HG03280 (cell line): ENCODE measurements around the gene COL13A1.

Source experiments
- ATAC-seq: cut with Tn5 transposase; IDR thresholded peaks from one replicate; pipeline ENCODE4 v1.9.1; 2021; ENCODE audit warnings: mild to moderate bottlenecking, moderate library complexity; ENCODE audit not compliant: unreplicated experiment

The COL13A1 gene

DNA sequence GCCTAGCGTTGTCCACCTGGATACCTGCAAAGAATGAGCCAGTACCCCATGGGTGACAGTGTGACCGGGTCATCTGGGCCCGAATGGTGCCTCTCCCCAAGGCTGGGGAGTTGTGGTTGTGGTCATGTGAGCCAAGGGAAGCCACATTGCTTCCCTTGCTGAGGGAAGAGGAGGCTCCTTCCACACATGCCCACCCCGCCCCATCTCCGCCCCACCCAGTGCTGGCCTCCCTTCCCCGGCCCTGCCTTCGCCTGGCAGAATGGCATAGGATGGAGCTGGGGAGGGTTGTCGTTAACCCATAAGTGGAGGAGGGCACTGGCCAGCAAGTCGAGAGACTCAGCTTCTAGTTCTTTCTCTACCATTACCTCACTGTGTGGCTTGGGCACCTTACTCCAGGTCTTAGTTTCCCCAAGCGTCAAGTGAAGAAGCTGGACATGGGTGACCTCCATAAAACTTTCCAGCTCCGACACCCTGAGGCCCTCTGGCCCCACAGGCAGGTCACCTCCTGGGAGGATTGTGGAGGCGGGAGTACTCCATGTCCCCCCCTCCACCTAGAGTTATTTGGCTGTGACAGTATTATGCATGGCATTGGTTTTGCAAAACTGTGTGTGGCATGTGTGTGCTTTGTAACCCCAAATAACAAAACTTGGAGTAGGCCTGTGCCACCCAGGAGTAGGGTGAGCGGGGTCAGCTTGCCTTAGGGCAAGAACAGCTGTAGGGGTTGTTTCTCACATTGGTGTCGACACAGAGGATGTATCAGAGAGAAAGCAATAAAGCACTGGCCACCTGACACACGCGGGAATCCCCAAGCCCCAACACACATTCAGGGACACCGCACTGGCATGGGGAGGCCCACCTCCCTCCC, 160.4 kb downstream of the COL13A1 start:
- no peak for ATAC-seq

DNA sequence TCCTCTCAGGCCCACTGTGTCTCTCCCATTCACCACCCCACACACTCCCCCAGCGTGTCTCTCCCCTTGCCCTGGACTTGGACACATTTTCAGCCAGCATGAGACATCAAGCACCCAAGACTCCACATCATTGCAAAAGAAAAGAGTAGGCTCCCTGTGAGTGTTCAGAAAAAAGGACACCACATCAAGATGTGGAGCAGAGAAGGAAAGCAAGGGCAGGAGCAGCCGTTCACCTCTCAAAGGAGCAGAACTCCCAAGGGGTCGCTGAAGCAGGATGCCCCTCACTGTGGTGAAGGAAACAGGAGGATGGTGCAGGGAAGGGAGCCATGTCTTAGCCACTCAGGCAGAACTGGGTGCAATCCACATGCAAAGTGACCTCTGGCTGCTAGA, 161.0 kb downstream of the COL13A1 start:
- no peak for ATAC-seq

DNA sequence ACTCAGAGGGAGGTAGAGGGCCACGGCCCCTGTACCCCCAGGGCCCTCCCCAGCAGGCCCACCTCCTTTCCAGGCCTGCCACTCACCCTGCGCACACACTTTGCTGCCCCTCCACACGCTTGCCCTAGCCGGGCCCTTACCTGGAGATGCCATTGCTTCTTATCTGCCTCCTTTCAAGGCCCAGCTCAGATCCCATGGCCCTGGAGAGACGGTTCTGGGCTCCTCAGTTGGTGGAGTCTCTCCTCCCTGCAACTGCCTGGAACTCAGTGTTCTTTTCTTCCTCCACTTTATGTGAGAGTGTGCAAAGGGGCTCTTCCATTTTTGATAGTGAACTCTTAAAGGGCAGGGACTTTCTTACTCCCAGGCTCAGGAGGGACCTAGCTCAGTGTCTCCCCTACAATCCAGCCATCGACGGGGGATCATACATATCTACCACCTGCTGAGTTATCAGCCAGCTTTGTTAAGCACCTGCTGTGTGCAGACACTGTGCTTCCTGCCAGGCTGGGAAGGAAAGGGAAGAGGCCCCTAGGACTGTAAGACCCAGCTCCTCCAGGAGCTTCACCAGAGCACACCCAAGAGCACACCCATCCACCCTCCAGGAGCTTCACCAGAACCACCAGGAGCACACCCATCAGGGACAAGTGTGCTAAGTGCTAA, 161.6 kb downstream of the COL13A1 start:
- no peak for ATAC-seq

DNA sequence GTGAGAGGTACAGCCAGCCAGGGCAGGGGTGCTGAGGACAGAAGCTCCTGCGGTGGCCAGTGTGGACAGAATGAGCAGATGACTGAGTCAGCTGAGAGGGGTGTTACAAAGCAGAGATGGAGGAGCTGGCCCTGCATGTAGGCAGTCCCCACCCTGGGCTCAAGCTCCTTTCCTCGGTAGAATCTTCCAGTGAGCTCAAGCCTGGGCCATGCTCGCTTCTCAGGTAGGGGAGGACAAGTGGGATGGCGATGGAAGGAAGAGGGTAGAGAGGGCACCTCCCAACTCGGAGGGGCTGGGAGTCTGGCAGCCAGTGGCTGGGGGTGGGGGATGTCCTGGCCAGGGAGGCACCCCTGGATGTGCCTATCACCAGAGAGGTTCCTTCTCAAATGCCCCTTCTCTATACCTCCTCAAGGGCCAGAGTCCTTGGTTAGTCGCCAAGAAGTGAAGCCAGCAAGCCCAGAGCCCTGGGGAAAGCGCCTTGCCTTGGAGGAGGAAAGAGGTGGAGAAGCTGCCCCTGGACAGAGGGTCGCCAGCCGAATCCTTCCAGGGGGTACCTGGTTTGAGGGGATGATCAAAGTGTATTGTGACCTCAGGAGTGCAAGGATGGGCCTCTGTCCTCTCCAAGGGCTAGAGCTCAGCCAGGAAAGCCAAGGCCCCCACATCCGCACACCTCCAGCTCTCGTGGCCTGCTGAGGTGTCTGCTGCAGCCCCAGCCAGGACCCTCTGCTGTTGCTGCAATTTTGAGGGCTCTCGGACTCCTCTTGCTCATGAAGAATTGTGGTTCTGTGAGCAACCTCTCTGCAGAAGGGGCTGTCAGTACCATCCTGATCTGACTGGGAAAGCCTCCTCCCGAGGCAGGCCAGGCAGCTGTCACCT, 162.4 kb downstream of the COL13A1 start:
- no peak for ATAC-seq

DNA sequence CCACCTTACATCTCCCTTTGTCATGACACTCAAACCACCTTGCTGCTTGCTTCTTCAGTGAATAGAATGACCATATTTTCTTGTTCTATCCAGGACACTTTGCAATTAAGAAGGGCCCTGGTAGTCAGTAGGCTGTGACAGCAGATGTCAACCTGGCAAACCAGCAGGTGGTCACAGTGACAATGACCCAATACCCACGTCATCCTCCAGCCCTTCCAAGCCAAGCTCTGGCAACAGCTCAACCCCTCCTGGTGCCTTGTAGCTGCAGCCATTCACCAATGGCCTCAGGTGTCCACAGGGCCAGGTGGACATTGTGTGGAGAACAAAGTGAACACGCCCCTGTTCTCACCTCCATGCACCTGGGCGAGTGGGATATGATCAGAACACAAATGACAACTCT, 163.4 kb downstream of the COL13A1 start:
- no peak for ATAC-seq

DNA sequence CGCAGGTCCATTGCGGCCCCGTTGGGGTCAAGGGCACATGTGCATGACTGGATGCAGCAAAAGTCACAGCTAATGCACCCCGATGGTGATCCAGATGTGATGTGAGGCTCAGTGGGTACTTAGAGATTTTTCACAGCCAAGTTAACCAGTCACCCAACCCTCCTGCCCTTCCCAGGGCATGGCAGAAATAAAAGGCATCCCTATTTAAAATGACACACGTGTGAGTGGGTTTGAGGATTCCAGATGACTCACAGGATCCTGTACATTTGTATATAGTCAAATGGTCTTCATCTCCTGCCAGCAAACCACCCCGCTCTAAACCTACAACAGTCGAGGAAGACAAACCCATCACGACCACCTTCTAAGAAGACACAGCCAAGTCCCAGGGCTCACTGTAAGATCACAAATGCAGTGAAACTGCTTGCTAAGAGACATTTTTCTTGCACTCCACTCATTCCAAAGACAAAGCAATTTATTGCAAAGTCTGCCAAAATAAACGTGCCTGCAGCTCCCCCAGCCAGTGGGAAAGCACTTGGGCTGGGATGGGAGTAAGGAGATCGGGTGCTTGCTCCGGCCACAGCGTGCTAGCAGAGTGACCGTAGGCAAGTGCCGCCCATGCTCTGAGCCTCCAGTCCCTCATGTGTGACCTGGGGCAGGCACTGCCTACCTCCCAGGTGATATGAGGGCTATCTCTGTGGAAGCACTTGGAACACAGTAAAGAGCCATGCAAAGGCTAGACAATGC, 164.4 kb downstream of the COL13A1 start:
- ATAC-seq: no peak

DNA sequence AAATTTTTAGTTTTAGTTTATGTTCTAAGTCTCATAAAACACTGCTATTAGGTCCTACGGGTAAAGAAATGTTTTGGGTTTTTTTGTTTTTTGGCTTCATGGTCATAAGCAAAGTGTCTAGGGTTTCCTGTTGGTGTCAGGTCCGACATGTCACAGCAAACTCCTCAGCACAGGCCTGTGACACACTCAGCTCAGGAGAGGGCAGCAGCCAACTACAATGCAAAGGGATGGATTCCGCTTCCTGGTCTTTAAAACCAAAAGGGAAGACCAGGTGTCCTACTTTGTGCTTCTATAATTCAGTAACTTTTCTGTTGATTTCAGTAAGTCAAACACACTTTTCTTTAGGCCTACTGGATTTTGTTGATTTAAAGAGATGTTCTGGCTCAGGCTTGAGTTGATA, 167.1 kb downstream of the COL13A1 start:
- no peak for ATAC-seq

DNA sequence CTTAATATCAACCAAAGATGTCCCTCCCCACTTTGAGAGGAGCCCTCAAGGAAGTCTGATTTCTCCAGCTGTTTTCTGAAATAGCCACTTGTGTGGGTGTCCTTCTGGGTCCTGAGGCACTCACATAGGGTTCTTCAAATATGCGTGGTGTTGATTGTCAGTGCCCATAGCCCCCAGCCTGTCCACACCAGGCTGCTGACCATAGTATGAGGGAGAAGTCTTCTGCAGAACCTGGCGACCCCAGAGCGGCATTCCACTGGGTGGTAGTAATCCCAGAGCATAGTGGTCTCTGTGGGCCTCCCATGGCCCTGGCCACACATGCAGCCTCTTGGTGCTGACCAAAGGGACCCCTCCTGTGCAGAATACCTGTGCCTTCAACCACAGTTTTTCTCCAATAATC, 168.3 kb downstream of the COL13A1 start:
- ATAC-seq: no peak

DNA sequence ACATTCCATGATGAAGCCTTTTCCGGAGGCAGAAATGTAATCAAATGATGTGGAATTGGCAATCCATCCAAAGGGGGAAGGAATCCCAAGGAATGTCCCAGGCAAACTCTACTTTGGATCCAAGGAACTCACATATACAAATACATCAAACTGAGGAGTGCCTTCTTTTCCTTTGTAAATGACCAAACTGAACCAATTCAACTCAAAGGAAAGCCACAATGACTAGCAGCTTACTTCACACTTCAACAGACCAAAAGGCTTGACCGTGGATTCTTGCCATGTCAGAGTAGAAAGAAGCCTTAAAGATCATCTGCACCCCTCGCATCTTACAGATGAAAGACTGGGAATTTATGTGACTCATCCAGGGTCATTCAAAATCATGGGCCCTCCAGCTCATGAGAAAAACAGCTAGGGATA, 171.3 kb downstream of the COL13A1 start:
- no peak for ATAC-seq

DNA sequence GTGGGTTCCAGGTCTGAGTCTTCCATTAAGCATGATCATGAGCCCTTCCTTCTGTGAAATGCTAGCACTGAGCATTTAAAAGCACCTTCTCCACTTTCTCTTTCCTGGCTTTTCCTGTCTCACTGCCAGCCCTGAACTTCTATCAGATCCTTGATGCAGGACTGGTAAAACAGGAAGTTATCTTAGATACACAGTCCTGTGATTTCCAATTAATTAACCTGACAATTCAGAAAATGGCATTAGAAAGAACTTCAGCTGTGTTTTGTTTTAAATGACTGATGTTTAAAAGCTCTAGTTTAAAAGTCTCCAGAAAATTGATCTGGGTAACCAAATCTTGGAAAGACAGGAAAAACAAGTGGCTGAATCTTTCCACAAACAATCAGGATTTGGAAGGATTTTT, 172.0 kb downstream of the COL13A1 start:
- ATAC-seq: no peak

DNA sequence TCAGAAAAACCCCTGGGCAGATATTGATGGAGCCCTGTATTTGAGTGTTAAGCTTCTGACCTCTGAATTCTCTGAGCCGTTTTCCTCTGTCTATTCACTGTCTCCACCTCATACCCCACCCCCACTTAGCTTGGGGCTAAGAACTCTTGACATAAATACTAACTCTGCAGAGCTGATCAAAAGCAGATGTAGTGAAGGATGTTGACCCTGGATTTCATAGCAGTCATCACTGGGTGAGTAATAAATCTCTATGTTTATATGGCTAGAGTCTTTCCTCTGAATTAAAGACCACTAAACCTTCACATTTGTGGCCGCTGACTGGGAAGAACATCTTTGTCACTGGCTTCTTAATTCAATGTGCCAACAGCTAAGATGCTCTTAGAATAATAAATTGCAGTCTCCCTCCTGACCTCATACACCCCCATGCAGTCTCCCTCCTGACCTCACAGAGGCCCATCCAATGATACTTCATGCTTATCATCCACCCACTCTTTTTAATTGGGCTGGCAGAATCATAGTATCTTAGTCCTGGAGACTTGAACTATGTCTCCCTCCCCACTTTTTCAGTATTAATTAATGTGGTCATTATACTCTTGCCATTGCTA, 172.9 kb downstream of the COL13A1 start:
- no peak for ATAC-seq

DNA sequence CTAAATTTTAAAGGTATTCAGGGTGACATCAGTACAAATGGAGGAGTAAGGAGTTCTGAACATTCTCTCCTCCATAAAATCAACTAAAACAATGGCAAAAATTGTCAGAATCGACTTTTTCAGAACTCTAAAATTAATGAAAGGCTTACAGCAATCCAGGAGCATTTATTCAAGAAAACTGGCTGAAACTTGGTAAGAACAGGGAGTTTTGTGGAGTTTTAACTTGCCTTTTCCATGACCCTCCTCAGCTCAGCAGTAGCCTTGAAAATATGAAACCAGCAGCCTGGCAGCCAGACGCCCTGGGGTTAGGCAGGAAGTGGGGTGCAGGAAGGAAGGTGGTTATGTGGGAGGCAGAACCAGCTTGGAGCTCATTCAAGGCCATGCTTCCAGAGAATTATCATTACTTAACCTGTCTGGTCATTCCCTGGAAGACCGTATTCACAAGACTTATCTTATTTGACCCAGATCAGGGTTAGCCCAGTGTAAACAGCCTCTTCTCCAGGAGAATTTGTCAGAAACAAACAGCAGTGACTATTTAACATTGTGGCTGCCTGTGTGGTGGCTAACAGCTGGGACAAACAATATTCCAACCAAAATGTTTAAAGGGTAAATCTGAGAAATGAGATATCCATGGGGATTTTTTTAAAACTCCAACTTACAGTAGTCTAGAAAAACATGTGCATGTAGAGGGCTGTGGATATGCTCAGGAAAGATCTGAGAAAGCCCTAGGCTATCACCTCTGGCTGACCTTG, 175.3 kb downstream of the COL13A1 start:
- no peak for ATAC-seq

DNA sequence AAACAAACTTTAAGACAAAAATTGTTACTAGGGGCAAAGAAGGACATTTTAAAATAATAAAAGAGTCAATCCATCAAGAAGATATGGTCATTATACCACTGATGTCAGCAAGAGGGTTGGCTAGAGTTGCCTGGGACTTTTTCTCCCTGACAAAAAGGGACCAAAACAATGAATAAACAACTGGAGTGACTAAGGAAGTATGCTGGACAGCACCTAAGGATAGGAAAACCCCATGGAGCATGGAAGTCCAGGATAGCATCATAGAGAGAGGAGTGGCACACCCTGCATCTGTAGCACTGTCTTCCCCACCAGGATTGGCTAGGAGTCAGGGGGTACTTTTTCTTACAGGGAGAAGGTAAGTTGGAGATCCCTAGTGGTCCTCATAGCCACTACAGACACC, 177.5 kb downstream of the COL13A1 start:
- ATAC-seq: no peak

DNA sequence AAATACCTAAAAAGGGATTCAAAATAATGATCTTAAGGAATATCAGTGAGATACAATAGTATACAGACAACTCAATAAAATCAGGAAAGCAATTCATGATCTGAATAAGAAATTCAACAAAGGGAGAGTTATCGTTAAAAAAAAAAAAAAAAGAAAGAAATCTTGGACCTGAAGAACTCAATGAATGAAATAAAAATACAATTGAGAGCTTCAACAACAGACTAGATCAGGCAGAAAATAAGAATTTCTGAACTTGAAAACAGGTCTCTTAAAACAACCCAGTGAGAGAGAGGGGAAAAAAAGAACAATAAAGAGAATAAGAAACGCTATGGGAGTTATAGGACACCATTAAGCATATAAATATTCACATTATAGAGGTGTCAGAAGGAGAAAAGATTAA, 179.0 kb downstream of the COL13A1 start:
- no peak for ATAC-seq

DNA sequence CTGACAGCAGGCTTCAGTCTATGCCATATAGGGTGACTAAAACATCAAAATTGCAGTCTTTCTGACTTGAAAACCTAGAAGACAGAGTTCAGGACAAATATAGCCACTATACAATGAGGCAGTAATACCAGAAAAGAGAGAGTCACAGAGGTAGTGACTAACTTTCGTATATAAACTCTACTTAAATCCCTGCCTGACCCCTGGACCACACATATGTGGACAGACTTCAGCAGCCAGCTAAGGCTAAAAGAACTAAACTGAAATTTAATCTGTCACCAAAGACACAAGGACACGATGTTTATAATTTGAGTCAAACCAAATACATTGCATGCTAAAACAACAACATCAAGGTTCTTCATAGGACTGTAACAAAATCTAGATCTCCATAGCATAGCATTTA, 186.4 kb downstream of the COL13A1 start:
- no peak for ATAC-seq

DNA sequence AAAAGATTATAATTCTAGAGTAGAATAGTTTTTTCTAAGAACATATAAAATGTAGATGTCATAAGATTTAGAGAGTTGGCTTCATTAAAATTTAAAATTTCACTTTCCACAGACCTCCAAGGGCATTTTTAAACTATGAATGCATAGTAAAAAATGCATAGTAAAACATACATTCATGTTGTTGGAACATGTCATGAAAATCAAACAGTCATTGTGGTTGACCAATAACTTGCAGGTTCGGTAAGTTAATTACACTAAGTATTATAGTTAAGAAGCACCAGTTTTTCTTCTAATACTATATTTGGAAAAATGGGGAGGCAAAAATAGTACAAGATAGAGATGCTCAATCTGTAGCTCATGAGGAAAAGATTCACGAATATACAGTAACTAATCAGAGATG, 189.4 kb downstream of the COL13A1 start:
- no peak for ATAC-seq

DNA sequence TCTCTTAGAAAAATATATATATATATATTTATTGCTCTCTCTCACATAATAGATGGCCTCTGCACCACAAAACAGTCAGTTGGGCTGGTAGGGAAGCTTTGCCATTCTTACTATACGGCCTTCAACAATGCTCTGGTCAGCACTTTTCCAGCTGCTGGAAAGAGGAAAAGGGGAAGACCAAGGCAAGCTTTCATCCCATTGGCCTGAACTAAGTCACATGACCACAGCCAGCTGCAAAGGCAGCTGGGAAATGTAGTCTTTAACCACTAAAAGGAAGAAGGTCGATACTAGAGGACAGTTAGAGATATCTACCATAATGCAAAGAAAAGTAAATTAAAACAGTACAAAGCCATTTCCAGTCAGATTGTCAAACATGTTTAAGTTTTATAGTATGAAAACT, 192.6 kb downstream of the COL13A1 start:
- ATAC-seq: no peak

DNA sequence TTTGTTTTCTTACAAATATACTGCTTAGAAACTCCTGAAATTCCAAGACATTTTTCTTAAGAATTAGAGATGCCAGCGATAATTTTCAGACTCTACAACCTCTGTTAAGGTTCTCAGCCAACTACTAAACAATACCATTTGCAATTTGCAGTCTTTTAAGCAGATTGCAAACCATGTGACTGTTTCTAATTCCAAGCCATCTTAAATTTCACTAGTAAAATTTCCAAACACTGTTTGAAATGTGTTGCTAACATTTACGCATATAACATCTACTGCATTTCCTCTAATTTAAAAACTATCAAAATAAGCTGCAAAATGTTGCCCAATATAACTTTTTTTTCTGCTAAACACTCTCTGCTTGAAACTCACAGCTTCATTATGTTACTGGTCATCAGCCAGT, 194.9 kb downstream of the COL13A1 start:
- ATAC-seq: no peak

DNA sequence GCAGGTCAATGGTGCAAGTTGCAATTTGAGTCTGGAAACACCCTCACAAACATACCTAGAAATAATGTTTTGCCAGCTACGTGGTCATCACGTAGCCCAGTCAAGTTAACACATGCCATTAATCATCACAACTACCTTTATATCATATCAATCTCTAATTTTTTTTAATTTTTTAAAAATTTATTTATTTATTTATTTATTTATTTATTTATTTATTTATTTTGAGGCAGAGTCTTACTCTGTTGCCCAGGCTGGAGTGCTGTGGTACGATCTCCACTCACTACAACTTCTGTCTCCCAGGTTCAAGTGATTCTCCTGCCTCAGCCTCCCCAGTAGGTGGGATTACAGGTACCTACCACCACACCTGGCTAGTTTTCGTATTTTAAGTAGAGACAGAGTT, 198.6 kb downstream of the COL13A1 start:
- ATAC-seq: no peak
